ENCODE results near the gene NUP214. TPM values are rescaled to one million over a fixed set of nuclear protein-coding genes. Genes with fewer than 3 reads are reported as not detected.
"Not testable (repeated sequence)": the region's sequence is repeated elsewhere in the genome, so short reads cannot be mapped to it uniquely, and the experiment has no call there.

NUP214 gene
- total RNA-seq, 1 donor: 53.0 TPM

DNA sequence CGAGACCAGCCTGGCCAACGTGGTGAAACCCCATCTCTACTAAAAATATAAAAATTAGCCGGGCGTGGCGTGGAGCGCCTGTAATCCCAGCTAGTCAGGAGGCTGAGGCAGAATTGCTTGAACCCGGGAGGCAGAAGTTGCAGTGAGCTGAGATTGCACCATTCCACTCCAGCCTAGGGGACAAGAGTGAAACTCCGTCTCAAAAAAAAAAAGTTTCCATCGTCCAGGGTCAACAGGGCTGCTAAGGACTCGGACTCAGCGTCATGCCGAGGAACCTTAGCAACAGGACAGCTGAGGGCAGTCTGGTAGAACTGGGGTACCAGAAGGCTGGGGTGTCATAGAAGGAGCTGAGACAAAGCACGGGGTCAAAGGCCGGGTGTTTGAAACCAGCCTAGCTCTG, 129.2 kb downstream of the NUP214 start:
- H3K9me3 ChIP-seq (ENCODE audit: low read depth, low read length): no peaks in the 10 kb centered on the region
- no peak overlapping the region for H3K4me3 ChIP-seq (ENCODE audit: low read length)
- no peaks in the 10 kb centered on the region for H3K27me3 ChIP-seq (ENCODE audit: insufficient read depth, low read length)
- peaks cover 88% of the 10 kb centered on the region for H3K4me1 ChIP-seq (ENCODE audit: insufficient read depth, low read length)

DNA sequence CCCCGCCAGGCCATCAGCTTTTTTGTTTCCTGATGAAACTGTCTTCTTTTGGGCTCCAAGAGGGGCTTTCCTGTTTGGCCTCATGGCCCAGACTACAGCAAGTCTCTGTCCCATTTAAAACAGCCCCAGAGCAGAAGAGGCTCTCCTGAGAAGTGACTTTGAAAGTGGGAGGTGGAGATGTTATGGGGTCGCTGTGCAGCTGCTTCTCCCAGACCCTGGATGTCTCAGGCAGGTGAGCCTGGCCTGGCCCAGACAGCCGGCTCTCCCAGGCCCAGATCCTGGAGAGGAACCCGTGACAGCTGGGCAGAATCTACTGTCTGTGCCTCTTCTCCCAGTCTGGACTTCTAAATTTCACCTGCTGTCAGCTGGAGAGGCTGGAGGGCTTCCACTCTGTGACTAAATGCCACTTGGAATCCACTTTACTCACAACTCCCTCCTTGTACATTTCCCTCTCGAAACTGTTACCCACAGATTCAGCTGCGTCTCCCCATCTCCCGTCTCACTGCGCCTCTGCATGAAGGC, 130.4 kb downstream of the NUP214 start:
- Histone ChIP-seq H3K27me3 (ENCODE audit: insufficient read depth, low read length) (no peaks in the 10 kb centered on the region), H3K4me1 (ENCODE audit: insufficient read depth, low read length) (peaks cover 95% of the 10 kb centered on the region), H3K9me3 (ENCODE audit: low read depth, low read length) (no peaks in the 10 kb centered on the region), H3K4me3 (ENCODE audit: low read length) (peak overlapping the region; percentile 7)

DNA sequence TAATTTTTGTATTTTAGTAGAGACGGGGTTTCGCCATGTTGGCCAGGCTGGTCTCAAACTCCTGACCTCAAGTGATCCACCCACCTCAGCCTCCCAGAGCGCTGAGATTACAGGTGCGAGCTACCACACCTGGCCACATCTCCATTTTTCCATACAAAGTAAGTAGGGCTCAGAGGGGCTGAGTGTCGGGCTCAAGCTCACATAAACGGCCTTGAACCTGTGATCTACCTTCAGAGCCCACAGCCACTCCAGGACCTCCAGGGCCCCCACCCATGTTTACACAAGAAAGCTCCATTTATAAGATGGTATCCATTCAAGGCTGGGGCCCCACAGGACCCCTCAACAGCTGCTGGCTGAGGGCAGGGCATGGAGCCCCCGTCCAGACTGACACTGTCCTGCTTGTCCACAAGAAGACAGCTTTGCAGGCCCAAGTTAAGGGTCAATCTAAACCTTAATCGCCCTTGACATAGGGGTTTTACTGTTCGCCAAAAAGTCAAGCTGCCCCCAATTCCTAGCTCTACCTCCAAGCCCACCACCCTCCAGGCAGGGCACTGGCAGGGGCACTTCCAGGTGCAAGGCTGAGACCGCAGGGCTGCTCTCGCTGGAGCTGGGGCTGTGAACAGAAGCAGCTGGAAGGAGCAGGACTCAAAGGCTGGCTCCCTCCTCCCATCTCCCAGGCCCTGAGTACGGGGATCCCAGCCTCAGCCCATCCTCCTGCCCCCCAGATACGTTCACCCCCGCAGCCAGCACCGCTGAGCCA, 132.1 kb downstream of the NUP214 start:
- no peak overlapping the region for H3K4me3 ChIP-seq (ENCODE audit: low read length)
- H3K9me3 ChIP-seq (ENCODE audit: low read depth, low read length): no peaks in the 10 kb centered on the region
- H3K27me3 ChIP-seq (ENCODE audit: insufficient read depth, low read length): no peaks in the 10 kb centered on the region
- peaks cover 94% of the 10 kb centered on the region for H3K4me1 ChIP-seq (ENCODE audit: insufficient read depth, low read length)

DNA sequence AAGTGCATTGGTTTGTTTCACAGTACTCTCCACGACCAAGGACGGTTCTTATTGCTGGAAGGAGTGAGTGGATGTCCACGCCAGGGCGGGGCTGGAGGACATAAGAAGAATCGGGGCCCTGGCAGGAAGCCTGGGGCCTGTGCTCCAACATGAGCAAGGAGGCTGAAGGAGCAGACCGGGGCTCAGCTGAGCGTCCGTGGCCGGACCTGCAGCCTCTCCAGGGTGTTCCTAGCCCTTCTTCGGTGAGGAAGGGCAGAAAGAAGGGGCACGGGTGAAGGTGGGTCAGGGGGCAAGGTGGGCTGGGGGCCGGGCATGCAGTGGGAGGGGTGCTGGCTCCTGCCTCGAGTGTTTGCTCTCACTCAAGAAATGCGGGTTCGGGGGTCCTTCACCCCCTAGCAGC, 132.8 kb downstream of the NUP214 start:
- Histone ChIP-seq H3K4me3 (ENCODE audit: low read length) (no peak overlapping the region), H3K27me3 (ENCODE audit: insufficient read depth, low read length) (no peaks in the 10 kb centered on the region), H3K4me1 (ENCODE audit: insufficient read depth, low read length) (peaks cover 94% of the 10 kb centered on the region), H3K9me3 (ENCODE audit: low read depth, low read length) (no peaks in the 10 kb centered on the region)

DNA sequence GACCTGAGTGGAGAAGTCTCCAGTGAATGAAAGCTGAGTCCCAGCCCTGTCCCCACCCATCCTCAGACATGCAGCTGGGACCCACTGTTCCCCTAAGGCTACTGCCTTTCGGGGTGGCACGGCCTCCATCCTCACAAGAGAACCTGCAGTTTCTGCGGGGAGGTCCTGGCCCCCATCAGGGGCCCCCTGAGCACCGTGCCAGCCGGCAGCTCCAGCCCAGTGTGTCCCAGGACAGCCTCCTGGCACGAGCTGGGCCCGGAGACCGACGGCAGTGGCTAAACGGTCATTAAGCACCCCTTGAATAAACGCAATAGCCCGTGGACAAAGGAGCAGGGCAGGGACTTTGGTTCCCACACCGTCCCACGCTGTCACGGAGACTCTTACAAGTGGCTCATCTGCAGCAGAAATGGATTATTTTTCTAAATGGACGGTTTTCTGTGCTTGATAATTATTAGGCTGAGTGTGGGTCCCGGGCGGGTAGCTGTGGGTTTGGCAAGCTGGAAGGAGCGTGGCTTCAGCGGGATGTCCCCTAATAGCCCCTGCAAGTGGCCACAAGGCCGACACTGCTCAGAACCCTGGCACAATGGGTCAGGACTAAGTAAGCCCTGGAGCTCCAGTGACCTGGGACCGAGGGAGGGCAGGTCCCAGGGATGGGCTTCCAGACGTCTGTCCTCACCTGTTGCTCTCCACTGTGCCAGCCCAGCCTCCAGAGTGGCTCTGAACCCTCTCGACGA, 133.5 kb downstream of the NUP214 start:
- Histone ChIP-seq H3K4me3 (ENCODE audit: low read length) (no peak overlapping the region), H3K9me3 (ENCODE audit: low read depth, low read length) (no peaks in the 10 kb centered on the region), H3K4me1 (ENCODE audit: insufficient read depth, low read length) (peaks cover 94% of the 10 kb centered on the region), H3K27me3 (ENCODE audit: insufficient read depth, low read length) (no peaks in the 10 kb centered on the region)

DNA sequence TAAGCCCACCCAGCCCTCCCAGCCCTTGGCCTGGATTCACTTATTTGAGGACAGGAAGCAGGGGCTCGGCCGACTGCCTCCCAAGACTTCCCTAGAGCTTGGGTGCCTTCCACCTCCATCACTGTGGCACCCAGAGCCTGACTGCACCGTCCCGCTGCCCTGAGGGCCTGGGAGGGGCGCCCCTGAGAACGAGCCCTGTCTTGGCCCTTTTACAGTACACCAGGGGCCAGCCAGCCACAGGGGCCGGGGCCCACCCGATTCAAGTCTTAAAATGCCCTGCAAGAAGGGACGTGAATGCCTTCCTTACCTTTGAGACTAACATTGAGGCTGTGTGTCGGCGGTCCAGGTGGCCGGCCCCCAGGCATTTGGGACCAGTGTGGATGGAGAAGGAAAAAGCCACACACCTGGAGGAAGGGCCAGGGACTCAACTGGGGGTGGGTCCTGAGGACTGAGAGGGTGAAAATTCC, 134.1 kb downstream of the NUP214 start:
- Histone ChIP-seq H3K4me3 (ENCODE audit: low read length) (no peak overlapping the region), H3K4me1 (ENCODE audit: insufficient read depth, low read length) (peaks cover 94% of the 10 kb centered on the region), H3K9me3 (ENCODE audit: low read depth, low read length) (no peaks in the 10 kb centered on the region), H3K27me3 (ENCODE audit: insufficient read depth, low read length) (no peaks in the 10 kb centered on the region)

DNA sequence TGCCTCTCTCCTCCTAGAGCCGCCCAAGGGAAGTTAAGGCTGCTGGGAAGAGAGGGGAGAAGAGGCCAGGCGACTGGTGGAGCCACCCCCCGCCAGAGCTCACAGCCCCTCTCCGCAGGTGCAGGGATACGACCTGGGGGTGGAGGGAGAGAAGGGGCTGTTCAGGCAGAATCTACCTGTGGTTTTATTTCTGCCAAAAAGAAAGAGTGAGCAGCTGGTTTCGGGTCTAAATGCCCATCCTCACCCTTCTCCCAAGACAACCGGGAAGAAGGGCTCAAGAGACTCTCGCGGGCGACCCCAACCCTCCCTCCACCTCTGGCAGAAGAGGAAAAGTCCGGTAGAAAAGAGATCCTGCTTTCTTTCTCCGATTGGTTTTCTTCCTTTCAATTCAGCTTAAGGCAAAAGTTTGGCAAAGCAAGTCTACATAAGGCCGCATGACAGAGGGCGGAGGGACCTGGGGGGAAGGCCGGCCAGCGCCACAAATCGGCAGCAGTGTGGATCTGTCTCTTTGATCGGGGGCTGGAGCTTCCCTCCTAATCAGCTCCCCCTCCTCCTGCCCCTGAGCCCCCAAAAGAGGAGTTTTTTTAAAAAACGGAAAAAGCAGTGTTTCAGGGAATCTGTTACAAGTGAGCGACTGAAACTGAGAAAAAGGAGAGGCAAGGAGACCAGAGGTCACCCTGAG, 134.7 kb downstream of the NUP214 start:
- no peaks in the 10 kb centered on the region for H3K9me3 ChIP-seq (ENCODE audit: low read depth, low read length)
- no peak overlapping the region for H3K4me3 ChIP-seq (ENCODE audit: low read length)
- no peaks in the 10 kb centered on the region for H3K27me3 ChIP-seq (ENCODE audit: insufficient read depth, low read length)
- H3K4me1 ChIP-seq (ENCODE audit: insufficient read depth, low read length): peaks cover 94% of the 10 kb centered on the region

DNA sequence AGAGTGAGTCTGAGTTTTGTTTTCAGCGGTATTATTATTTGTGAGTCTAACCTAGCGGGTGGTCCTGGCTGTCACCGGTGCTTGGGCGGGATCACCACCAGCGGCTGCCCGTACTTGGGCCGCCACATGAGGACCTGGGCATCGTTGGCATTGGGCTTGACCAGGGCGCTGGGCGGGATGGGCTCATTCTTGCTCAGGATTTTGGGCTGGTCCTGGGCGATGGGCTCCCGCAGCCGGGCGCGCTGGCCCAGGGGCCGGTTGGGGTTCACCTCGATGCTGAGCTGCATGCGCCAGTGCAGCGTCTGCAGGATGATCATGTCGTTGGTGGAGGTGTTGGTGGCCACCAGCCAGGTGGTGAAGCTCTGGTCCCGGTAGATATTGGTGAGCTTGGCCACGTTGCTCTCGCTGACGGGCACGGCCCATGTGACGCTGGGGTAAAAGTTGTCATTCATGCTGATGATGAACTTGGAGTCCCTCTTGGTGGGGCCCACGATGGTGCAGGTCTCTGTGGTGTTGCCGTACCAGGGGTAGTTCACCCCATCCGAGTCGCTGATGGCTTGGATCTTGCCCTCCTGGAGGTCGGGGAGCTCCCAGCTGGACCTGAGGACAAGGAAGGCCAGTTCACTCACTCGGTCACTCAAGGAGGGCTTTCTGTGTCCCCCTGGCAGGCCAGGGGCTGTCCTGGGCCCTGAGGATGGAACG, 135.5 kb downstream of the NUP214 start:
- Histone ChIP-seq H3K9me3 (ENCODE audit: low read depth, low read length) (no peaks in the 10 kb centered on the region), H3K4me1 (ENCODE audit: insufficient read depth, low read length) (peaks cover 94% of the 10 kb centered on the region), H3K4me3 (ENCODE audit: low read length) (no peak overlapping the region), H3K27me3 (ENCODE audit: insufficient read depth, low read length) (no peaks in the 10 kb centered on the region)

DNA sequence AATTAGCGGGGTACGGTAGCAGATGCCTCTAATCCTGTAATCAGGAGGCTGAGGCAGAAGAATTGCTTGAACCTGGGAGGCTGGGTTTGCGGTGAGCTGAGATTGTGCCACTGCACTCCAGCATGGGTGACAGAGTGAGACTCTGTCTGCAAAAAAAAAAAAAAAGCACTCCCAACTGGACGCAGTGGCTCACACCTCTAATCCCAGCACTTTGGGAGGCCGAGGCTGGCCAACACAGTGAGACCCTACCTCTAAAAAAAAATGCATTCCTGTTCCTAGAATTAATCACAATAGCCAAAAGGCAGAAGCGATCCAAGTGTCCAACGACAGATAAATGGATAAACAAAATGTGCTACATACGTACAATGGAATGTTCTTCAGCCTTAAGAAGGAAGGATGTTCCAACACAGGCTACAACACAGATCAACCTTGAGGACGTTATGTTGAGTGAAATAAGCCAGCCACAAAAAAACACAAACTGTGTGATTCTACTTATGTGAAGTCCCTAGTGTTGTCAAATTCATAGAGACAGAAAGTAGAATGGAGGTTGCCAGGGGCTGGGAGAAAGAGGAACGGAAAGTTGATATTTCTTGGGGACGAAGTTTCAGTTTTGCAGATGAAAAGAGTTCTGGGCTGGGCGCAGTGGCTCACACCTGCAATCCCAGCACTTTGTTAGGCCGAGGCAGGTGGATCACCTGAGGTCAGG, 137.1 kb downstream of the NUP214 start:
- no peak overlapping the region for H3K4me3 ChIP-seq (ENCODE audit: low read length)
- no peaks in the 10 kb centered on the region for H3K27me3 ChIP-seq (ENCODE audit: insufficient read depth, low read length)
- H3K9me3 ChIP-seq (ENCODE audit: low read depth, low read length): no peaks in the 10 kb centered on the region

DNA sequence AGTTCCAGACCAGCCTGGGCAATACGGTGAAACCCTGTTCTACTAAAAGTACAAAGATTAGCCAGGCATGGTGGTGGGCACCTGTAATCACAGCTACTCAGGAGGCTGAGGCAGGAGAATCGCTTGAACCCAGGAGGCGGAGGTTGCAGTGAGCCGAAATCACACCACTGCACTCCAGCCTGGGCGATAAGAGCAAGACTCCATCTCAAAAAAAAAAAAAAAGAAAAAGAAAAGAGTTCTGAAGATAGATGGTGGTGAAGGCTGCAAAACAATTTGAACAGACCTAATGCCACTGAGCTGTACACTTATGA, 137.6 kb downstream of the NUP214 start:
- H3K27me3 ChIP-seq (ENCODE audit: insufficient read depth, low read length); H3K9me3 ChIP-seq (ENCODE audit: low read depth, low read length); H3K4me3 ChIP-seq (ENCODE audit: low read length): not testable (repeated sequence)
- H3K4me1 ChIP-seq (ENCODE audit: insufficient read depth, low read length): peaks cover 94% of the 10 kb centered on the region

More for the DNA sequence above, 137.1 kb downstream of the NUP214 start:
- H3K4me1 ChIP-seq (ENCODE audit: insufficient read depth, low read length): peaks cover 94% of the 10 kb centered on the region

DNA sequence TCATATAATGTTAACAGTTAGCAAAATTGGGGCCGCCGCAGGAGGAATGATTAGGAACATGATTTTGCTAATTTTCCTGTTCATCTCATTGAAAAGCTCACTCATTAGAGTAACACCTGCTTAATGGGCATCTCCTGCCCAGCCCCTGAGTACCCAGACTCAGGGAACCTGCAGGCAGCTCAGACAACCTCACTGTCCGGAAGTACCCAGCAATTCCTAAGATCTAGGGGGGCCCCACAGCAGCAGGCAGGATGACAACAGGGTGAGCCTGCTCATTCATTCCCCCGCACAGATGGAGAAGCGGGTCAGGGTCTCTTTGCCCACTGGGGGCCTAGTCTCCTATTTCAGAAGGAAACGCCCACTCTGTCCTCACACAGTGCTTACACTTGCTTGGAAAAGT, 138.3 kb downstream of the NUP214 start:
- Histone ChIP-seq H3K4me3 (ENCODE audit: low read length) (no peak overlapping the region), H3K27me3 (ENCODE audit: insufficient read depth, low read length) (no peaks in the 10 kb centered on the region), H3K9me3 (ENCODE audit: low read depth, low read length) (no peaks in the 10 kb centered on the region), H3K4me1 (ENCODE audit: insufficient read depth, low read length) (peaks cover 94% of the 10 kb centered on the region)

DNA sequence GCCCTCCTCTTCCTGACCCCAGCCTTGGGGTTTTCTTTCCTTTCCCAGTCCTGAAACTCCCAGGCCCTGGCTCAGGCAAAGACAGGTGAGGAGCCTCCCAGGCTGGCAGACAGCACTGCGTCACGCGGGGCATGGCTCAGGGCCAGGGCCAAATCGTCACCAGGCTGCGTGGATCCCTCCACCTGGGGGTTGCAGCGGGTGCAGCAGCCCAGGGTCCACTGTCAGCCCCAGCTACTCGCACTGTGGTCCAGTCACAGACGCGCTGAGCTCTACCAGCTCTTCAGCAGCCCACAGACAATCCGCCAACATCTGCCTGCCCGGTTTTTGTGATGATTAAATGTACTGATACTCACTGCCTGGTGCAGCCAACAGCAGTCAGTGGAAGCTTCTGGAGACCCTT, 138.8 kb downstream of the NUP214 start:
- H3K27me3 ChIP-seq (ENCODE audit: insufficient read depth, low read length): no peaks in the 10 kb centered on the region
- no peak overlapping the region for H3K4me3 ChIP-seq (ENCODE audit: low read length)
- H3K4me1 ChIP-seq (ENCODE audit: insufficient read depth, low read length): peaks cover 94% of the 10 kb centered on the region
- no peaks in the 10 kb centered on the region for H3K9me3 ChIP-seq (ENCODE audit: low read depth, low read length)

DNA sequence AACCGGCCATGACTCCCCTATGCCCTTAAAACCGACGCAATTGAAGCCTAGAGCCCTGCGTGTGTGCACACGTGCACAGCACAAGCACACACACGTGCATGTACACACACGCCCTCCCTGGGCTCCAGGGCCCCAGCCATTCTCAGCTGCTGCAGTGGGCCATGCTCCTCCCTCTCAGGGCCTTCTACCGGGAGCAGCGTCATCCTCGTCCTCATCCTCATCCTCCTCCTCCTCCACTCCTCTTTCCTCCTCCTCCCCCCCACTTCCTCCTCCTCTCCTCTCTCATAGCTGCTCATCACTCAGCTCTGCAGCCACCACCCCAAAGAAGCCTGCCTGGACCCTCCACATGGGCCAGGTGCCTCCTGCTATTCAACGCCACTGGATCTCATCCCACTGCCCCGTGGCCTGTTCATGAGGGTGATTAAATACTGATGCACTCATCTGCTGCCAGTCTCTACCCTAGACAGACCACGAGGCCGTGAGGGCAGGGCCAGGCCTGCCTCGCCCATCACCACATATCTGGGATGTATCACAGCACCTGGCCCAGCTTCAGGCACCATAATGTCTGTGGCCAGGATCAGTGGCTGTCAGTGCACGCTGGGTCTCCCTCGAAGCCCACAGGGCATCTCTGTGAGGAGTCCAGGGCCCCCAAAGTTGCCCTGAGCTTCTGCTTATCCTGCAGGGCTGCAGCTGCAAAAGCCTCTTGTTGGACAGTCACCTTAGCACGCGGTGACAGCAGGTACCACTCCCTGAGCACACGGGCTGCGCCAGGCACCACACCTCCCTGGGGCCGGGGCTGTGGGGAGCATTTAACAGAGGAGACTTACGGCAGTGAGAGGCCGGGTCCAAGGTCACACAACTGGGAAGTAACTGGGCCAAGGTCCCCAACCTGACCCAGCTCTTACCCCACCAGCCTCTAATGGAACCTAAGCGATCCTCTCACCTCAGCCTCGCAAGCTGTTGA, 141.2 kb downstream of the NUP214 start:
- peaks cover 100% of the 10 kb centered on the region for H3K4me1 ChIP-seq (ENCODE audit: insufficient read depth, low read length)
- no peaks in the 10 kb centered on the region for H3K27me3 ChIP-seq (ENCODE audit: insufficient read depth, low read length)
- no peak overlapping the region for H3K4me3 ChIP-seq (ENCODE audit: low read length)
- no peaks in the 10 kb centered on the region for H3K9me3 ChIP-seq (ENCODE audit: low read depth, low read length)

Data from mononuclear cell (primary cell).